Hepatic stellate cell (primary cell): ENCODE data around the gene ASB11.

Experiments used
- DNase-seq: peaks from one replicate; pipeline ENCODE4 v3.0.0; 2011; ENCODE audit warnings: low spot score

Gene ASB11, protein sequence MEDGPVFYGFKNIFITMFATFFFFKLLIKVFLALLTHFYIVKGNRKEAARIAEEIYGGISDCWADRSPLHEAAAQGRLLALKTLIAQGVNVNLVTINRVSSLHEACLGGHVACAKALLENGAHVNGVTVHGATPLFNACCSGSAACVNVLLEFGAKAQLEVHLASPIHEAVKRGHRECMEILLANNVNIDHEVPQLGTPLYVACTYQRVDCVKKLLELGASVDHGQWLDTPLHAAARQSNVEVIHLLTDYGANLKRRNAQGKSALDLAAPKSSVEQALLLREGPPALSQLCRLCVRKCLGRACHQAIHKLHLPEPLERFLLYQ

DNA sequence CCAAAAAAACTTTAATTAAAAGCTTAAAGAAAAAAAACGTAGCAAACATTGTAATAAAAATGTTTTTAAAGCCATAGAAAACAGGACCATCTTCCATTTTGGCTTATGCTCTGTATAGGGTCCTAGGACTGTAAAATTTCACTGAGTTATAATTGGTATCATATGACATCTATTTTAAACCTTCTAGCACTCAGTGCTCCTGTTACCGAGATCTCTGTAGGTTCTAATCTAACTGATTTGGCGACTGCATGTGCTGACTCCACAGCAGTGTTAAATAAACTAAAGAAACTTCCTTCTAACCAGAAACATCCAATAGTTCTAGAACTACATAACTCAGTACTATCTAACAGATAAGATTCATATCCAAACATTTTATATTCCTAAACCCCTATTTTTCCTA lies at the start of gene ASB11:
Gene ASB11 (minus strand): TSS at position 132 of the 400 bp plus-strand sequence. CDS start 35 bp downstream, at position 97.
- no peak for DNase-seq

DNA sequence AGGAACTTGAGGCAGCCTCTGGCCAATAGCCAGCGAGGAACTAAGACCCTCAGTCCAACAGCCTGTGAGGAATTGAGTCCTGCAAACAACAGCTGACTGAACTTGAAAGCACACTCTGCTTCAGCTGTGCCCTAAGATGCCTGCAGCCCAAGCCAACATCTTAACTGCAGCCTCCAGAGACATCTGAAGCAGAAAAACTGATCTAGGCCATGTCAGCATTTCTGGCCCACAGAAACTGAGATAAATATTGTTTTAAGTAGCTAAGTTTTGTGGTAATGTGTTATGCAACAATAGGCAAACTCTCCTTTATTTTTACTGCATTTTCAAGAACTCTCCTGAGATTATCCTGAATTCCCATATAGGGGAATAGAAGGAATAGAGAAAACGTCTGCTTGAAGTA lies 44.3 kb upstream of the ASB11 start:
- DNase-seq = no peak

DNA sequence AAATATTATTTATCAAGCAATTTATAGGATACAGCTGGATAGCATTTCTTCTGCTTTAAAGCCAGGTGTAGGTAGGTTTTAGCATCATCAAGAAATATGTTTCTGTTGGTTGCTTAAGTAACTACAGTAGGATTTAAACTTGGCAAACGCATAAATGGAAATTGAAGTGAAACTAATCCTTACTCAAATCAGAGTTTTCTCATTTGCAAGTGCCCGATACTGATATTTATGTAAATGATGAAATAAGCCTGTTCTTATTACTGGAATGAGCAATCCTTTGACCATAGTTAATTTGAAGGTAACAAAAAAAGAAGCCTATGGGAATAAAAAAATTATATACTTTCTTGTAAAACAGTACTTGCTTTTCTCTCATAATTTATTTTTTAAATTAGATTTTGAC lies 43.1 kb upstream of the ASB11 start:
- no peak for DNase-seq

DNA sequence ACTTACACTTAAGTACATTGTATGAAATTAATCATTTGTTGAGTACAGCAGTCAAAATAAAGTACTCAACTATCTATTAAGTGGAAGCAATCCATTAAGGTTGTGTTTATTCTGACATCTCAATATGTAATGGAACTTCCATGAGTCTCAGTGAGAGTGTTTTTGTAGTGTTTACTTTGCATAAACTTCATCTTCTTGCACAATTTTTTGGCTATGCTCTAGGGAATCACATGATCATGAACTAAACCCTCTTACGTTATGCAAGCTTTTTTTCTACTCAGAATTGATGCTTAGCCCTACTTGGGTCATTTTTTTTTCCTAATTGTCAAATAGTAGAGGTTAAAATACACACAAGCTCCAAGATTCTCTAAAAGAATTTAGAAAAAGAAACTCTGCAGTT lies 41.0 kb upstream of the ASB11 start:
- DNase-seq = no peak

DNA sequence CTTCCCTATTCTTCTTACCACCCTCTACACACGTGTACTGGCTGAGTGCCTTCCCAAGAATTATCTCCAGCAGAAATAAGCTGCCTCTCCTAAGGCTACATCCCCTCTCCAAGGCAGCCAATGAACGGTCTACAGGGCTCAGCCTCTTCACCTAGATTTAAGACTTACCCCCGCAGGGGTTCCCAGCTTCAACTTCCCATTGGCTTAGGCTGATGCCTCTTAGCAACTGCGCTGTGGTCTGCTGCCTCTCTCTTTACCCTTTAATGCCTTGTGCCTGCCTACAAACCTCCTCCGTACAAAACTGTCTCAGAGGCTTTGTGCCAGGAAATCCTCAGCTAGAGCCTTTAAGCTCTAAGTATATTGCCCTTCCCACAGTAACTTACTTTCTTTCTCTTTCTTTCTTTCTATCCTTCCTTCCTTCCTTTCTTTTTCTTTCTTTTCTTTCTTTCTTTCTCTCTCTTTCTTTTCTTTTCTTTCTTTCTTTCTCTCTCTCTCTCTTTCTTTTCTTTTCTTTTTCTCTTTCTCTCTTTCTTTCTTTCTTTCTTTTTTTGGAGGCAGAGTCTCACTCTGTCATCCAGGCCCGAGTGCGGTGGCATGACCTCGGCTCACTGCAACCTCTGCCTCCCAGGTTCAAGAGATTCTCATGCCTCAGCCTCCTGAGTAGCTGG lies 35.0 kb upstream of the ASB11 start:
- no peak for DNase-seq

DNA sequence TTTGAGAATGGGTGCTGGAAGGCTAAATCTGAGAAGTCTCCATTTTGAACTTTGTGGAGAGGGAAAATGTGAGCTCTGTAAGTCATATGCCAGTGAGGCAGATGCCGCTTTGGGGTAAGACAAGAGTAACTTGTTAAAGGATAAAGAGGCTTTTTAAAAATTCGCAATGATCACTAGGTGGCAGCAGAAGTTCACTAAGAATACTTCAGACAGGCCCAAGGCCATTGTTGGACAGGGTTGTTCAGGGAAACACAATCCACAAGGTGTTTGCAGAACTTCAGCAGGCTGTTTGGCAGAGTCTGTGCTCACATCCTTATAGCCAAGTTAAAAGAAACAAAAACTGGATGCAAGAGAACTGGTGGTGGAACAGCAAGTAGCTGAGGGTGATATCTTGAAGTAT lies 33.6 kb upstream of the ASB11 start:
- DNase-seq = peak; percentile 38

DNA sequence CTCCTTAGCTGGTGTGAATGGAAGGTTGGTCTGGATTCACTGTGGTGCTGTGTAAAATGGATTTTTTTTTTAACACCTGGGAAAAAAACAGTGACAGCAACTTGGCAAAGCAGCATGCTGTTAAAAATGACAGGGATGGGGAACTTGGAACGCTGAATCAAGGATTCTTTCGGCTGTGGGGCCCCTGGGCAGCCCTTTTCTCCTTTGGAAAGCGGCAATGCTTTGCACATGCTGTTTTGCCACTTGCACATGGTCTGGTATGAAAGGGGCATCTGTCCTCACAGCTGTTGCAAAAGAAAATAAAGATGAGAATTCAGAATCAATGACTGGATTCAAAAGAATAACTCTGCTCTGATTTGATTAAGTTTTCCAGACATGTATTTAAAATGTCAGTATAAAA lies 30.5 kb upstream of the ASB11 start:
- no peak for DNase-seq

DNA sequence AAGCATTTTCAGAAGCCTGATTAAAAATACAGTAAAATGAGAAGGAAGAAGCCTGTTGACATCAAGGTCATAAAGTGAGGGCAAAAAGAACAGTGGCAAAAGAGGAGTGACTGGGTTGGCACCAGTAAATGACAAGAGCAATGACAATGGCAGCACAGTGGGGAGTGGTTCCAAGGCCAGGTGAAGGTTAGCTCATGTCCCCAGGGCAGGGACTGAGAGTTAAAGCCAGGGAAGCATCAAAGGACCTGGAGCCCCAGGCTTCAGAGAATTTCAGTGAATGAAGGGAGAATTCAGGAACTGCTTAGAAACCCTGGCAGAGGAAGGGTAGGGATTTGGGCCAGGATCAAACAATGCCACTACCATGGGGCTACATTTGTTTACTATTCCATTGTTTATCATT lies 28.7 kb upstream of the ASB11 start:
- no peak for DNase-seq

DNA sequence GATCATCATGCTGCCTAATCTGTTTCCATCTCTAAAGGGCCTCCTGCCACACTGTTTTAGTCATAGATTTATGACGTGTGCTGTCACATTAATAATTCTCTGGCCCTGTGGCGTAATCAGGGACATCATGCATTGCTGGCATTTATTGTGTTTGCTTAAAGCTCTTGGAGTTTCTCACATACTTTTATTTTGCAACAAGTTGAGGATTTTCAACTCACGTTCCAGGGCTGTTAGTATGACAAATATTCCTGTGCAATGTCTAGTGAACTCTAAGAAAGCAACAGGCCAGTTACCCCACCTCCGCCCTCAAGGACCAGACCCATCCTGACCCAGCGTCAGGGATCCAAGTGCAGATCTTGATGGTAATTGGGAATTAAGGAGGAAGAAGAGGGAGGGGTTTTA lies 27.6 kb upstream of the ASB11 start:
- no peak for DNase-seq

DNA sequence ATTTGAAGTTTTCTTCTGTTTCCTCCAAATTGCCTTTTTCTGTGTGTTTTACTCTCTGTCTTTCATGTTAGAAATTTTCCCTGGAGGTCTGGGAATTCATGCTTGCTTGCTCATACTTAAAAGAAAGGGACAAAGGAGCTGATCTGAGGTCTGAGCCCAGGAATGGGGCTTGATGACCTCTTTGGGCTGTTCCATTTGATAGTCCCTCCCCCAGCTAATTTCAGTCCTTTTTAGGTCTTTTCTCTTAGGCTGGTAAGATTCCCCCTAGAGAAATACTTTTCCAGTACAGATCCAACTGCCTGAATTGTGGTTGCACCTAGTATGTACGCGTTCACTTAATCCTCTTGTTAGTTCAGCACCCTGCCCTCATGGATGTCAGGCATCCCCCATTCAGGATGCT lies 25.4 kb upstream of the ASB11 start:
- no peak for DNase-seq

DNA sequence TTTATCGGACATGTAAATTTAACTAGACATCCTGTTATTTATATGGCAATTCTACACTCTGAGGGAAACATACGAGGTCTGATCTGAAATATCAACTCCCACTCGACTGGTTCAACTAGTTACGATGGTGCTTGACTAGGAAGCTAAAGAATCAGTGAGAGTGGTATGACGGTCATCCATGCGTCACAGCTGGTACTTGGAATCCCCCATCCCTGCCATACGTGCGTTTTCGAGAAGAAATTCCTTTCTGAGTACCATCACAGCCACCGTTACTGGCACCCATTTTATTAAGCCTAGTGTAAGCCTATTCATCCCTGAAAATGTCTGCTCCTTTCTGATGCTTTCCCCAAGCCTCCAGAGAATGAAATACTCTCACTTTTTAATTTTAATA lies 20.6 kb upstream of the ASB11 start:
- peak; percentile 26 for DNase-seq

DNA sequence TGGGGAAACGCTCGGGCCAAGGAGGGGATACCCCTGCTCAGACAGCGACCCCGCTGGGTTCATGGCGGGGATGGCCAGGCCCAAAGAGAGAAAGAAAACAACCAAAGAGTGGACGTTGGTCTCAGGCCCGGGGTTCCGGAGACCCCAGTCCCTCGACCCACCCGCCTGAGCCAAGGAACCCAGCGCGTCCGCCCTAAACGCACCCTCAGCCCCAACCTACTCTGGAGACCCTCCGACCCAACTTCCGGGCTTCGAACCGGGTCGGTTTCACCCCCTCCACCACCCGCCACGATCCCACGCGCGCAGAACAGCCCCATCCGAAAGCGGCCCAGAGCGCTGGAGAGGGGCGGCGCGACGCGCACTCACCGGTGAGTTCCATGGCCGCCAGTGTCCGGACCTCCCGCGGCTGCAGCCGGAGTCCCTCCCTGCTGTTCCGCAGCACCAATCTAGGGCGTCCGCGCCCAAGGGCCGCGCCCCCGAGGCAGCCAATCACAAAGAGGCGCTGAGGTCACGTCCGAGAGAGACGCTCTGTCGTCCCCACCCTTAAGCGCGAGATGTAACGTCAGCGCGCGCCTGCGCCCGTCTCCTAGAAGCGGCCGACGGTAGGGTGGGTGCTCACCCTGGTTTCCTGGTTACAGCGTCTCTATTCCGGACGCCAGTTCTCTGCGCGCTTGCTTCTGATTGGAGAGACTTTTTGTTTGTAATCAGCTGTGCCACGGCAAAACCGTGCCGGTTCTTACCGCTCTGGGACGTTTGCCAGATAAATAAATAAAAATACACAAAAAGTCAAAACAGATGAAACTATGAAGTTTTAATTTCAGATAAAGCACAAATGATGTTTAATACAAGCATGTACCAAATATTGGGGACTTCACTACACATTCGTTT lies 19.9 kb upstream of the ASB11 start, which contains the start of gene PIGA:
Gene PIGA (minus strand): TSS at position 389 of the 888 bp plus-strand sequence. CDS start 3,593 bp downstream, outside the sequence.
- DNase-seq = peak; percentile 88

DNA sequence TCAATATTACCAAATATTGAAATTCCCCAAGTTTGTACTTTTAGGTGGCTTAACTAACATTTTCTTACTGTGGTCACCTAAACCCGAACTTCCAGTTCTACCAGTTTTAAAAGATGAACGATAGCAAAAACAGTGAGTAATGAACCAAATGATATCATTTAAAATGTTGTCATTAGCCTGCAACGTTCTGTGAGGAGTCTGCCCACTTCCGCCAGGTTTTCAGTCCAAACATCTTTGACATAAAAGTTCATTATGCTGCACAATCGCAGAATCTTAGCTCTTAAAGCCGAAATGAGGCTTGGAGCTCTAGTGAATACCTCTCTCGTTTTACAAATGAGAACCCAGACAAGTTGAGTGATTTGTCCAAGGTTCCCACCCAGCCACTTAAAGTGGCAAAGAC lies 19.1 kb upstream of the ASB11 start:
- DNase-seq = peak; percentile 15

DNA sequence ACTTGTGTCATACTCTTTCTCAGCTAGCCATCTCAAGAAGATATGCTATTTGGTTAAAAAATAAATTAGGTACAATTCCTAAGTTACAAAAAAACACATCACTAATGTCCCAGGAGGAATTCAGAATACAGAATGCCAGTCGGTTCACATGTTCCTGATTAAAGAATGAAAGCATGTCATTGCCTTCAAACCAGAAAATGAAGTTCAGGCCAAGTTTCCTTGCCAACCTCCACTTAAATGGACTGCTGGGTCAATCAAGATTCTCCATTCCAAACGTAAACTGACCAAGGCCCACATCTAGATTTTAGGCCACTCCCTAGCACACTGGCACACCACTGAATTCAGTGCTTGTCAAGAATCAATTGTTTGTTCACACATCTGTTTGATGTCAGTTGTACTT lies 13.4 kb upstream of the ASB11 start:
- DNase-seq = no peak

DNA sequence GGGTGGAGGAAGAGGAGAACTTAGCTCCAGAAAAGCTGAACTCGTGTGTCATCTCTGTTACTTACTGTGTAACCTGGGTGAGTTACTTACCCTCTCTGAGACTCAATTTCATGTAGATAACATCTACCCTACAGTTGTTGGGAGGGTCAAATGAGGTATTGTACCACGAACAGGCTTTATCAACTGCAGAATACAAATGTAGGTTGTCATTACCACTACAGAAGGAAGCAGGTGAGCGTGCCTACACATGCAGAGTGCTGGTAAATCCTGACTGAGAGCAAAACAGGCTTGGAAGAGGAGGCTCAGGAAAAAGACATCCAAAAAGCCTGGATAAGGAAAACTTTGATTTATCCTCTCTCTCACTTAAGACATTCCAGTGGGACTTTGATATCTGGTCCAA lies 12.7 kb upstream of the ASB11 start:
- DNase-seq = no peak

DNA sequence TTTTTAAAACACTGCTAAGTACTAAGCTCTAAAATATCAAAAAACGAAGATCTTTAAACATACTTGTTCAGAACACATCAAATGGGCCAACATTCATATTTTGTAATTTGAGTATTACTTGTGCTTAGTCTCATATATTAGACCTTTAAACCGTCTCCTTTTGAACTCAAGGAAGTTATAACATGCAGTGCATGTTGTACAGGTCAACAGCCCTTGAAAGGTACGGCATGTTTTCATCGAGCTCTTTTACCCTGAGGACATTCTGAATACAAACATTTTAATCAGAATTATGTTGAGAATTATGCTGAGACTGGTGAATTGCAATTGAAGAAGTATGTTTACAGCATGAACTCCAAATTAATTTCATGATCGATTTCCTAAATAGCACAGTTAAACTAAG lies 7.0 kb upstream of the ASB11 start:
- no peak for DNase-seq

DNA sequence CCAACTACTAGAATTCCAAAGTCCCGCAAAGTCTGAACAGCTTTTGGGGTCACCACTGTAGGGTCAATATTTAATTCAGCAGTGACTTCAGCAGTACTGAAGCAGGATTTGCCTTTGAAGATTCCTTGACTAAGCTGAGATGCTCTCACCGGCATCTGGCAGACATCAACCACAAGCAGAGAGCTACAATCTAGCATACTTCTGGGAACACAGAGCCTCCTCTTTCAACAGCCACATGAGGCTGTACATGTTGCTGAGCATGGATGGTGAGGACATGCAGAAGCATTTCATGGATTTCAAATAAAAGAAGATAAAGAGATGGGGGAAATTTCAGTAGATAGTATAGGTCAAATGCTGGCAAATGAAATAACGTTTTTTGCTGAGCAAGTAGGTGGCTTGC lies 6.6 kb upstream of the ASB11 start:
- no peak for DNase-seq

DNA sequence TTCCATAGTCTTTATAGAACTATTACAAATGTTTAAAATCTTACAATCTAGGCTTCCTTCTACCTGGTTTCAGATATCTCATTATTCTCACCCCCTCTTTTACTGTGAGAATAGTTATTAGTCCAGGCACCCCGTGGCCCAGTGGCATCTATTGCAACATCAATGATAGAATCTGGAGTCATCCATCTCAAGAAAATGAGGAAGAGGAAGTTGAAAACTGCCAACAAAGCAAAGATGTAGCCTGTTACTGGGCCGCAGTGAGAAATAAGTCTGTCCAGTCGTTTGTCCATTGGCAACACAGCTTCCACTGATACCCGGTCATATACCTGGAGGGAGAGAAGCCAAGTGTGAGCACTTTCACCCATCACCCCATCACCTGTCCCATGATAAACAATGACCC lies 6.0 kb upstream of the ASB11 start:
- no peak for DNase-seq

DNA sequence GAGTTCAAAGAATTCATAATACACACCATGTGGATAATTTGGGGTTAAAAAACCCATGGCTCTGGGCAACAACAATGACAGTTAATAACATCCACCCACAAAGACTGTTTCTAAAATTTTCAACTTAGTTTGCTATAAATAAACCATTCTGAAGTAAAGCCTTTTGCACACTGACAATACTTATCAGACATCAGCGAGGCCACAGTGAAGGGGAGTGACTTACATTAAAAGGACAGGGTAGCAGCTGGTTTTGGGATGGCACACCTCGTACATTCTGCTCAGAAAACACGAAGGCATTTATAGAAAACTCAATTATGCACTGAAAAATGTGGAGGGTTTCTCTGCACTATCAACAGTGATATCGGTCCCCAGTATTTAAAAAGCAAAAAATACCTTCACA lies 4.9 kb upstream of the ASB11 start:
- DNase-seq = no peak

DNA sequence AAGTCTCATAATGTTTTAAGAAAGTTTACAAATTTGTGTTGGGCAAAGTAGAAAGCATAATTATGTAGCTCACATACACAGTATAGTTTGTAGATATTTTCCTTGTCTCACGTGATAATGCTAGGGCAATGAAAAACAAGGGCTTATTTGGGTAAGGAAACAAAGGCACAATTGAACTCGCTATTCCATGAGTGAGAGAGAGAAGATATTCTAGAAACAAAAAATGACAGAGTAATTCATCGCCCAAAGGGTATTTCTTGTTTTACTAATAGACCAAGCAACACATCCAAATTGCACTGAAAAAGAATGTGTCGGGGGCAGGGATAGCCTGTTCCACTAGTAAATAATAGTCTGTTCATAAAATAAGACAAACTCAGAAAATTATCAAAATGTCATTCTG lies 3.6 kb upstream of the ASB11 start:
- DNase-seq = no peak

DNA sequence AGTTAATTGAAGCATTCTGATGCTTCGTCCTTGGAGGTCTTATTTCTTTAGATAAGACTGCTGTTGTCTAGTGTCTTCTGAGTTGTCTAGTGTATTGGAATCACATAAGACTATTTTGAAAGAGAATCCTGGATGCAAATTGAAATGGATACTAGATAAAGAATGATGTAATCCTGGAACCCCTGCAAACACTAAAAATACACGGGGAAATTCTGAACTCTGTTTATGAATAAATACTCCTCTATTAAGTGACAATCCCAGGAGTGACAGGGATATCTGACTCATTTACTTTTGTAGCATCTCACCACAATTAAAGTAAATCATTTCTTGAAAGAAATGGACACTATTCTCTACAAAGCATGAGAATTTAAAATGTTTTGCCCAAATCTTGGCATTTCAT lies 968 bp downstream of the ASB11 start:
- DNase-seq = no peak

DNA sequence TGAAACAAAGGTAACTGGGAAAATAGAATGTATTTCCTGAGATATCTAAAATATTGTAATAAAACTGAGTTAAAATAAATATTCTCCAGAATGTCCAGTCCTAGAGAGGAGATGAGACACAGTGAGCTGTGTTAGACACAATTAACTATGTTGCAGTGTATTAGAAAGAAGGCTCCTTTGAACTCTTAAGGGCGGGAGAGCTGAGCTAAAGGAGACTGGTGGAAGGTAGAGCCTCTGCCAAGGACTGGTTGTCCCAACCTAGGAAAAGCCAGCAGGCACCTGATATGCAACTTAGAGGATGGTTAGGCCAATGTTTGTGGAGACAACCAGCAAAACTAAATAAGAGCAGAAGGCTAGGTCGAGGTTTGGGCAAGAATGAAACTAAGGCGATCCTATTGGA lies 4.3 kb downstream of the ASB11 start:
- DNase-seq = no peak

DNA sequence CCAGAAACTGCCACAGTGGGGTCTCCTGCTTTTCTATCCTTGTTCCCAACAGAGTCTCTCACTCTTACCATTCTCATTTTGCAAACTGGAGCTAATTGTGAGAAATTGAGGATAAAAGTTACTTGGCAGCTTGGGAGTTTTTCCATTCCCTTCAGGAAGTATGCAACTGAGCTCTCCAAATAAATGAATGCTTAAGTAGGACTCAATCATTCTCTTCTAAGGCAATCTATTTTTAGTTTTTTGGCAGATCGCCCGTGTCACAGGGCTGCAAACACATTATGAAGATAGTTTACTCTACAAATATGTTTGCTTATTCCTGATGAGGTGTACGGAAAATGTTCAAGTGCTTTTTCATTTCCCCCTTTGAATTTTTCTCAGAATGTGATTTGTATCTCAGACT lies 5.3 kb downstream of the ASB11 start:
- peak; percentile 19 for DNase-seq
